Measurements from ENCODE around the gene HERC4. TPM values are rescaled to one million over a fixed set of nuclear protein-coding genes. Genes with fewer than 3 reads are reported as not detected.

The HERC4 gene
- total and polyA plus RNA-seq, 8 donors, result 11.2 to 30.7 (median 14.1) TPM

- Histone ChIP-seq H3K36me3 (no peaks in the 10 kb centered on the region), H3K4me1 (peaks cover 7 to 18% (median 11%) of the 10 kb centered on the region in 3 donors), H3K9me3 (no peaks in the 10 kb centered on the region), H3K27me3 (no peaks in the 10 kb centered on the region), H3K27ac (no peak overlapping the region), H3K4me3 (no peak overlapping the region)
- intact Hi-C loops (cut with DNase I), result no loop called here
- ATAC-seq (no peak), DNase-seq (no peak), FAIRE-seq (no peak)
- no peak for TF ChIP-seq CTCF (IDR thresholded peaks at IDR 0.05)
- WGBS, 2 donors, result 94 to 96% methylated on average over 3 of the region's 3 CpGs
Observed at GRCh38 chr10:68103901-68104300, 28.8 kb upstream of the HERC4 start.

GRCh38 chr10:68103261-68103878 lies 28.3 kb upstream of the HERC4 start:
- Histone ChIP-seq H3K4me1 (peaks cover 7 to 18% (median 11%) of the 10 kb centered on the region in 3 donors), H3K27me3 (no peaks in the 10 kb centered on the region), H3K4me3 (no peak overlapping the region), H3K36me3 (no peaks in the 10 kb centered on the region), H3K27ac (no peak overlapping the region), H3K9me3 (no peaks in the 10 kb centered on the region)
- intact Hi-C loops (cut with DNase I), result no loop called here
- ATAC-seq (no peak), DNase-seq (no peak), FAIRE-seq (no peak)
- WGBS, 2 donors, result 87 to 93% methylated on average over 4 of the region's 4 CpGs
- TF ChIP-seq CTCF (IDR thresholded peaks at IDR 0.05), result no peak

- intact Hi-C loops (cut with DNase I), result no loop called here
- WGBS, 2 donors, result 74 to 79% methylated on average over 2 of the region's 2 CpGs
- peaks cover 2 to 9% (median 7%) of the 10 kb centered on the region in 3 donors for H3K4me1 ChIP-seq
- DNase-seq, result no peak
- no peak for FAIRE-seq
- H3K27me3 ChIP-seq, result no peaks in the 10 kb centered on the region
- no peaks in the 10 kb centered on the region for H3K36me3 ChIP-seq
- no peaks in the 10 kb centered on the region for H3K9me3 ChIP-seq
- no peak overlapping the region for H3K27ac ChIP-seq
- TF ChIP-seq CTCF (IDR thresholded peaks at IDR 0.05), result no peak
- H3K4me3 ChIP-seq, result no peak overlapping the region
- no peak for ATAC-seq
Observed at GRCh38 chr10:68101066-68101465, 26.0 kb upstream of the HERC4 start.

GRCh38 chr10:68099736-68100135 lies 24.7 kb upstream of the HERC4 start:
- H3K4me3 ChIP-seq, result no peak overlapping the region
- ATAC-seq, result no peak
- no peaks in the 10 kb centered on the region for H3K36me3 ChIP-seq
- no peaks in the 10 kb centered on the region for H3K9me3 ChIP-seq
- WGBS, 2 donors, result 95 to 96% methylated on average over 3 of the region's 3 CpGs
- FAIRE-seq, result no peak
- DNase-seq, result no peak
- no peaks in the 10 kb centered on the region for H3K27me3 ChIP-seq
- no peaks in the 10 kb centered on the region for H3K4me1 ChIP-seq
- intact Hi-C loops (cut with DNase I), result no loop called here
- no peak overlapping the region for H3K27ac ChIP-seq
- no peak for TF ChIP-seq CTCF (IDR thresholded peaks at IDR 0.05)

- Histone ChIP-seq H3K9me3 (no peaks in the 10 kb centered on the region), H3K27ac (no peak overlapping the region), H3K4me3 (no peak overlapping the region), H3K36me3 (no peaks in the 10 kb centered on the region), H3K4me1 (no peaks in the 10 kb centered on the region), H3K27me3 (no peaks in the 10 kb centered on the region)
- TF ChIP-seq CTCF (IDR thresholded peaks at IDR 0.05), result no peak
- 48 to 49% methylated on average over 4 of the region's 4 CpGs for WGBS, 2 donors
- ATAC-seq (peak; percentile 93 to 98 (median 98)), FAIRE-seq (peak; percentile 49), DNase-seq (peak in 4 of 6 donors; percentile 48 to 68 (median 57))
- intact Hi-C loops (cut with DNase I), result no loop called here
Observed at GRCh38 chr10:68096913-68097516, 21.9 kb upstream of the HERC4 start.
